SK-N-SH (cell line): ENCODE measurements around the gene POLN. TPM values are rescaled to one million over a fixed set of nuclear protein-coding genes. Genes with fewer than 3 reads are reported as not detected.

Experiments
- CTCF ChIA-PET: fragments of 300-600, 350-600 bp; formaldehyde crosslinking; extraction: SDS; loops from one replicate; lab custom pipeline; 2021; lab: Yijun Ruan, JAX
- POLR2A ChIA-PET: fragments of 350-600 bp; sonication (Branson Sonifier 250); formaldehyde crosslinking; extraction: SDS; loops from one replicate; lab custom pipeline; 2020; ENCODE audit warnings: antibody characterized with exemption, inconsistent platforms; lab: Yijun Ruan, JAX
- DNase-seq: peaks from one replicate; pipeline ENCODE4 v3.0.0; 2012
- H2AFZ ChIP-seq: fragments of 200-600 bp; sonication (generic); 2 replicates; pipeline ENCODE4 v1.8.1; 2016; ENCODE audit warnings: antibody characterized with exemption, mild to moderate bottlenecking, low read depth
- H3F3A ChIP-seq: fragments of 200-600 bp; sonication (generic); replicated peaks from 2 replicates; pipeline ENCODE3; 2016; ENCODE audit warnings: antibody characterized with exemption, mild to moderate bottlenecking; ENCODE audit not compliant: insufficient read depth
- H3K27ac ChIP-seq, 2 experiments: fragments of 200-500 bp in 1 of 2; fragments of 200-600 bp in 1 of 2; sonication (Bioruptor generic) in 1 of 2; sonication (generic), shearing (Covaris generic) in 1 of 2; 2 replicates each; pipeline versions ENCODE4 v1.5.1 to v1.6.1; 2014 to 2016; ENCODE audit warnings: low read depth in 2 of 2, inconsistent platforms in 1 of 2, low read length in 1 of 2, mild to moderate bottlenecking in 1 of 2, mixed read lengths in 1 of 2
- H3K27me3 ChIP-seq: fragments of 200-600 bp; sonication (generic), shearing (Covaris generic); 2 replicates; pipeline ENCODE4 v1.6.1; 2016; ENCODE audit warnings: mixed run types; ENCODE audit not compliant: insufficient read depth
- H3K36me3 ChIP-seq, 2 experiments: fragments of 200-500 bp in 1 of 2; fragments of 200-600 bp in 1 of 2; sonication (Bioruptor generic) in 1 of 2; sonication (generic) in 1 of 2; replicated peaks in 1 of 2; 2 replicates each; pipeline versions ENCODE3 to v1.5.1; 2014 to 2016; ENCODE audit warnings: low read length in 1 of 2, mild to moderate bottlenecking in 1 of 2; ENCODE audit not compliant: insufficient read depth in 2 of 2, control insufficient read depth in 1 of 2
- H3K4me1 ChIP-seq, 2 experiments: fragments of 200-500 bp in 1 of 2; fragments of 200-600 bp in 1 of 2; sonication (Bioruptor generic) in 1 of 2; sonication (generic), shearing (Covaris generic) in 1 of 2; 2 replicates each; pipeline versions ENCODE4 v1.5.1 to v1.6.1; 2014 to 2016; ENCODE audit warnings: low read depth in 1 of 2, low read length in 1 of 2, mixed run types in 1 of 2; ENCODE audit not compliant: insufficient read depth in 2 of 2, control insufficient read depth in 1 of 2
- H3K4me2 ChIP-seq: fragments of 200-600 bp; sonication (generic), shearing (Covaris generic); 2 replicates; pipeline ENCODE4 v1.6.1; 2017; ENCODE audit warnings: mixed run types
- H3K4me3 ChIP-seq, 2 experiments: fragments of 200-500 bp in 1 of 2; fragments of 200-600 bp in 1 of 2; sonication (Bioruptor generic) in 1 of 2; sonication (generic), shearing (Covaris generic) in 1 of 2; 2 replicates each; pipeline versions ENCODE4 v1.5.1 to v1.8.1; 2014 to 2016; ENCODE audit warnings: low read depth in 2 of 2, inconsistent platforms in 1 of 2, low read length in 1 of 2, mild to moderate bottlenecking in 1 of 2, mixed read lengths in 1 of 2, moderate library complexity in 1 of 2
- H3K79me2 ChIP-seq: fragments of 200-600 bp; sonication (generic); 2 replicates; pipeline ENCODE4 v1.8.1; 2017; ENCODE audit warnings: mild to moderate bottlenecking; ENCODE audit not compliant: insufficient read depth
- H3K9ac ChIP-seq: fragments of 200-600 bp; sonication (generic); 2 replicates; pipeline ENCODE4 v1.6.1; 2017; ENCODE audit warnings: mixed run types
- H3K9me2 ChIP-seq: fragments of 200-600 bp; sonication (generic); 2 replicates; pipeline ENCODE4 v1.6.1; 2017; ENCODE audit warnings: mixed run types
- H3K9me3 ChIP-seq: fragments of 200-600 bp; sonication (generic); 2 replicates; pipeline ENCODE4 v1.6.1; 2017; ENCODE audit warnings: mixed run types, mild to moderate bottlenecking, moderate library complexity
- H4K20me1 ChIP-seq: fragments of 200-600 bp; sonication (generic); 2 replicates; pipeline ENCODE4 v1.6.1; 2017; ENCODE audit warnings: mild to moderate bottlenecking, mixed run types; ENCODE audit not compliant: insufficient read depth
- NFIC ChIP-seq: IDR thresholded peaks from 2 replicates; pipeline ENCODE4 v1.4.0; 2012; ENCODE audit warnings: borderline replicate concordance
- NRF1 ChIP-seq: IDR thresholded peaks from 2 replicates; pipeline ENCODE4 v1.6.1; 2012; ENCODE audit warnings: low read depth, mild to moderate bottlenecking, low read length
- POLR2AphosphoS5 ChIP-seq: IDR thresholded peaks from 2 replicates; pipeline ENCODE4 v1.6.1; 2012; ENCODE audit warnings: low read depth, low read length
- RCOR1 ChIP-seq: fragments of 150-350 bp; IDR thresholded peaks from 2 replicates; pipeline ENCODE4 v1.6.1; 2017; ENCODE audit warnings: antibody characterized with exemption, low read length
- RXRA ChIP-seq: IDR thresholded peaks from 2 replicates; pipeline ENCODE4 v1.4.0; 2012; ENCODE audit warnings: low read depth, mild to moderate bottlenecking, borderline replicate concordance
- SIN3A ChIP-seq: IDR thresholded peaks from 2 replicates; pipeline ENCODE4 v1.6.1; 2012; ENCODE audit warnings: low read depth, mild to moderate bottlenecking, low read length, moderate library complexity, borderline replicate concordance
- ZBTB33 ChIP-seq: IDR thresholded peaks from 2 replicates; pipeline ENCODE4 v1.4.0; 2012; ENCODE audit warnings: low read depth, borderline replicate concordance
- WGBS: methylation state at CpG from one replicate; pipeline ENCODE4 v1.1.6; 2017; ENCODE audit warnings: low lambda C conversion rate; 5-methylcytosine and 5-hydroxymethylcytosine counted together
- polyA plus RNA-seq, 3 experiments: library from polyadenylated mRNA; depleted of rRNA; stranded (reverse); fragments of >200 nt; gene quantifications; 2 replicates each; pipeline ENCODE4 v1.2.3, GENCODE V29; 2012

Gene POLN
- polyA plus RNA-seq, 1 of the 3 experiments (the other 2 are of a cell fraction), result 0.67 TPM

GRCh38 chr4:2058264-2059045 is 183.5 kb downstream of the POLN start:
- Histone ChIP-seq H3K4me2 (no peak overlapping the region), H4K20me1 (no peaks in the 10 kb centered on the region), H3K79me2 (no peaks in the 10 kb centered on the region), H2AFZ (no peak overlapping the region), H3K4me1 (peaks cover 0 to 22% of the 10 kb centered on the region in 2 experiments; a peak in 1 of 4 replicates), H3K27ac (peak overlapping the region in 1 of 2 experiments; percentile 74; a peak in 2 of 4 replicates), H3K4me3 (peak overlapping the region in 1 of 2 experiments; percentile 52; a peak in 2 of 4 replicates), H3K9me2 (no peaks in the 10 kb centered on the region), H3K9me3 (no peaks in the 10 kb centered on the region), H3F3A (no peaks in the 10 kb centered on the region), H3K27me3 (peaks cover 17% of the 10 kb centered on the region), H3K36me3 (no peaks in the 10 kb centered on the region), H3K9ac (no peak overlapping the region)
- DNase-seq, result peak; percentile 93
- POLR2A ChIA-PET, result interaction anchor here (1.1 kb wide), 2 partner anchors 22 to 49 kb away, joined by 3 to 5 read pairs; no protein-coding TSS in a partner anchor
- WGBS, result 18% methylated on average over 9 of the region's 93 CpGs
- CTCF ChIA-PET, result interaction anchor here (0.8 kb wide), 1 partner anchor 162 kb away, joined by 4 read pairs; no protein-coding TSS in a partner anchor
- TF ChIP-seq RCOR1 (no peak), NRF1 (peak; percentile 57; the same call in 1 of the 2 replicates)

GRCh38 chr4:2057382-2058065 is 184.4 kb downstream of the POLN start:
- 87% methylated on average over 24 of the region's 26 CpGs for WGBS
- peaks cover 17% of the 10 kb centered on the region for H3K27me3 ChIP-seq
- peaks cover 0 to 20% of the 10 kb centered on the region in 2 experiments; a peak in 1 of 4 replicates for H3K4me1 ChIP-seq
- POLR2A ChIA-PET, result interaction anchor here (1.1 kb wide), 2 partner anchors 21 to 48 kb away, joined by 3 to 5 read pairs; no protein-coding TSS in a partner anchor
- TF ChIP-seq POLR2AphosphoS5 (no peak), SIN3A (no peak), ZBTB33 (no peak), NFIC (no peak), RXRA (no peak)
- TF ChIP-seq, all 33 proteins: peak for 0
- Histone ChIP-seq H3F3A (no peaks in the 10 kb centered on the region), H3K4me2 (no peak overlapping the region), H4K20me1 (no peaks in the 10 kb centered on the region), H2AFZ (no peak overlapping the region), H3K9me3 (no peaks in the 10 kb centered on the region), H3K4me3 (no peak overlapping the region), H3K36me3 (no peaks in the 10 kb centered on the region), H3K9me2 (no peaks in the 10 kb centered on the region), H3K27ac (no peak overlapping the region), H3K9ac (no peak overlapping the region), H3K79me2 (no peaks in the 10 kb centered on the region)
- CTCF ChIA-PET, result no interaction called here
- no peak for DNase-seq
